Activated T-cell treated with anti-CD3 and anti-CD28 coated beads, Interleukin-2, amount 50 U/mL, for 72 hours (primary cell): ENCODE measurements around the gene JAM3. TPM values are rescaled to one million over a fixed set of nuclear protein-coding genes. Genes with fewer than 3 reads are reported as not detected.

Experiments used
- ATAC-seq, 2 donors: fragments of 150-1000 bp; cut with Tn5 transposase; replicated peaks in 1 of 2; 2 replicates each; pipeline ENCODE4 v1.10.0; 2021; ENCODE audit warnings: moderate library complexity in 2 of 2, mild to moderate bottlenecking in 1 of 2
- DNase-seq, 2 donors: peaks; one replicate each; pipeline ENCODE4 v3.0.0; 2021 to 2022; ENCODE audit warnings: mixed read lengths in 1 of 2
- H3K27ac Mint-ChIP-seq: one replicate; pipeline ENCODE4 v1.8.0; 2022; ENCODE audit warnings: mild to moderate bottlenecking, moderate library complexity, mixed read lengths
- H3K27me3 Mint-ChIP-seq: one replicate; pipeline ENCODE4 v1.8.0; 2022; ENCODE audit warnings: low read depth, mixed read lengths
- H3K36me3 Mint-ChIP-seq, 2 donors: one replicate each; pipeline ENCODE4 v1.8.0; 2022; ENCODE audit warnings: mixed read lengths in 2 of 2, mild to moderate bottlenecking in 1 of 2; ENCODE audit not compliant: insufficient read depth in 2 of 2
- H3K4me1 Mint-ChIP-seq: one replicate; pipeline ENCODE4 v1.8.0; 2022; ENCODE audit warnings: low read depth, mixed read lengths
- H3K4me3 Mint-ChIP-seq, 2 donors: one replicate each; pipeline ENCODE4 v1.8.0; 2022; ENCODE audit warnings: mild to moderate bottlenecking in 2 of 2, mixed read lengths in 2 of 2, moderate library complexity in 2 of 2
- H3K9me3 Mint-ChIP-seq, 2 donors: one replicate each; pipeline ENCODE4 v1.8.0; 2022; ENCODE audit warnings: mixed read lengths in 2 of 2
- total RNA-seq, 2 donors: library from RNA; stranded (reverse); gene quantifications; one replicate each; pipeline ENCODE4 v1.2.3, GENCODE V29; 2022

Gene JAM3
- 1 to 10 TPM; 7.8 to 8.5 TPM for total RNA-seq

GRCh38 chr11:134068829-134069425 lies at the start of gene JAM3:
Gene JAM3, plus strand, starts transcription at chr11:134069072. Its CDS starts 12 bp downstream, at chr11:134069084.
- Mint-ChIP-seq H3K27me3 (peaks cover 32% of the 10 kb centered on the region), H3K36me3 (peaks cover 2% of the 10 kb centered on the region in 2 donors), H3K4me1 (peaks cover 9% of the 10 kb centered on the region), H3K9me3 (no peaks in the 10 kb centered on the region), H3K4me3 (peak within 1 kb of the TSS; percentile 96 to 98), H3K27ac (peak within 1 kb of the TSS; percentile 3)
- ATAC-seq (peak; percentile 95 to 98), DNase-seq (peak; percentile 98)

GRCh38 chr11:134019500-134019899 lies 49.4 kb upstream of the JAM3 start:
- no peaks in the 10 kb centered on the region for H3K9me3 Mint-ChIP-seq
- peaks cover 4% of the 10 kb centered on the region for H3K4me1 Mint-ChIP-seq
- H3K4me3 Mint-ChIP-seq = no peak overlapping the region
- ATAC-seq = no peak
- peaks cover 20% of the 10 kb centered on the region for H3K27me3 Mint-ChIP-seq
- H3K27ac Mint-ChIP-seq = no peak overlapping the region
- H3K36me3 Mint-ChIP-seq = no peaks in the 10 kb centered on the region
- no peak for DNase-seq

DNA sequence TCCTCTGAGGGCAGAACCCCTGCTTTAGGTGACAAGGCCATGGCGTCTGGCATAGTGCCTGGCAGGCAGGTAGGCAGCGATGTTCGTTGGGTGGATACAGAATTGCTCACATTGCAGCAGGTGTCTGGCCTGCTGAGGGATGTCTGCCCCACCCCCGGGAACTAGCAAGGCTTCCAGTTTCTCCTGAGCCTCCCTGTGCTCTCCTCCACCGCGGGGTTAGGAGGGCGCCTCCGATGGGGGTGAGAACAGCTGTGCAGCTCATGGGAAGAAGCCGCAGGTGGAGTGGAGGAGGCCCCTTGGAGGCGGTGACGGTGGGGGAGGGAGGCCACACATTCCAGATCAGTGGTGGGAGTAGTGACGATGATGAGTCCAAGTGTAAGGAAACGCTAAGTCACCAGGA lies 48.3 kb upstream of the JAM3 start:
- ATAC-seq (no peak), DNase-seq (no peak)
- no peaks in the 10 kb centered on the region for H3K36me3 Mint-ChIP-seq
- no peak overlapping the region for H3K4me3 Mint-ChIP-seq
- no peaks in the 10 kb centered on the region for H3K9me3 Mint-ChIP-seq
- no peak overlapping the region for H3K27ac Mint-ChIP-seq
- H3K27me3 Mint-ChIP-seq = peaks cover 20% of the 10 kb centered on the region
- H3K4me1 Mint-ChIP-seq = peaks cover 11% of the 10 kb centered on the region

DNA sequence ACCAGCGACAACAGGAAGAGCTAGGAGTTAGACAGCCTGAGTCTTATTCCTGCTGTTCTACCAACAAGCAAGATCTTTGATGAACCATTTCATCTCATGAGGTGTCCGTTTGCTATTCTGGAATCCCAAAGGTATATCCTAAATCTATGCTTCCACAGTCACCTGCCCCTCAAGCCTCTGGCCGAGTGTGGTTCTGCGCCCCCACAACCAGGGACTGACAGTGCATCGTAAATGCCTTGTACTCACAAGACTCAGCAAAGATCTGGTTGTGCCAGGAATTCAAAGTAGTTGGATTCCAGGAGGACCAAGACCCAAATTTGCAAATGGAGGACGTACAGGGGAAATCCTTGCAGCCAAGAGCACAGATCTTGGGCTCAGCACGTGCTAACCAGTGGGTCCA lies 47.5 kb upstream of the JAM3 start:
- peaks cover 11% of the 10 kb centered on the region for H3K4me1 Mint-ChIP-seq
- no peak overlapping the region for H3K27ac Mint-ChIP-seq
- ATAC-seq (no peak), DNase-seq (no peak)
- no peaks in the 10 kb centered on the region for H3K36me3 Mint-ChIP-seq
- no peak overlapping the region for H3K4me3 Mint-ChIP-seq
- no peaks in the 10 kb centered on the region for H3K9me3 Mint-ChIP-seq
- H3K27me3 Mint-ChIP-seq = peaks cover 20% of the 10 kb centered on the region

DNA sequence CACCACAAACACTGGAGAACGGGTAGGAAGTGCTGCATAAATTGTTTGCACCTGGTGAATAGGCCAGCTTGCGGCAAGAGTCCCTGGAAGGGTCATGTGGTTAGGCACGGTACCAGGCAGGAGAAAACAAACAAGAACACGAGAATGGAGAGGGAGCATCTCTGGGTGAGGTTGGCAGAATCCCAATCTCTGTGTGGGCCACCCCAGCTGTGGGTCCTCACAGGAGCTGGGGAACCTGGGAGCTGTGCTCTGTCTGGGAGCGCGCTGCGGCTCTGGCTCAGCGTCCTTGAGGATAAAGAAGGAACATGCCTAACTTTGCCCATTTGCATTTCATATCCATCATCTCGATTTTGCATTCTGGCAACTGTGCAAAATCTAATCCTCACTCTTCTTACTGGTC lies 46.1 kb upstream of the JAM3 start:
- Mint-ChIP-seq H3K9me3 (no peaks in the 10 kb centered on the region), H3K27me3 (peaks cover 10% of the 10 kb centered on the region)

DNA sequence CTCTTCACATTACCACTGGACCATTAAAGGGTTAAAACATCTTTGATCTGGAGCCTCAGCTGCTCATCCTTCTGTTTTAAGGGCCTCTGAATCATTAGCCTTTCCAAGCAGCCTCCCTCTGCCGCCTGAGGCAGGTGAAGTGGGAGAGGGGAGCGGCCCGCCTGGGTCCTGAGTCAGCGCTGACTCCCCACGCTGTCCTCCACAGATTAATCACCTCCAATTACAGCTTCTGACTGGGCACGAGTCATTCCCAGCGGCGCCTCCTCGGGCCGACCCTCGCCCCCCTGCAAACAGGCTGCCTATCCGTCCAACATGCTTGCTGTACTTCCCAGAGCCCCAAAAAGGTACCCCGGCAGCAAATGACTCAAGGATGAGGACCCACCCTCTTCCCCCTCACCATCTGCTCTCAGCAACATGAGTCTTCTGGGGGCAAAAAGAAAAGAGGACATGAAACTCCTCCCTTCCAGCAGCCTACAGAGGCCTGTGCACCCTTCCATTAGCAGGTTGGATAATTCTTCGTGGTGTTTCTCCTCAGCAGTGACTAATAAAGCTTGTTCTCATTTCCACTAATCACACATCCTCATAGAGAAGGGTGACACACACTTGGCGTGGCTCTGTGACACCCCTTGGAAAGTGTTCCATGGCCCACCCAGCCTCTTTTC lies 44.3 kb upstream of the JAM3 start:
- no peaks in the 10 kb centered on the region for H3K27me3 Mint-ChIP-seq
- ATAC-seq (peak; percentile 80 to 88), DNase-seq (peak; percentile 48 to 49)
- no peaks in the 10 kb centered on the region for H3K9me3 Mint-ChIP-seq
- H3K36me3 Mint-ChIP-seq = no peaks in the 10 kb centered on the region
- H3K4me1 Mint-ChIP-seq = peaks cover 30% of the 10 kb centered on the region
- H3K27ac Mint-ChIP-seq = no peak overlapping the region
- no peak overlapping the region for H3K4me3 Mint-ChIP-seq

More for the DNA sequence above, 46.1 kb upstream of the JAM3 start:
- no peak for DNase-seq
- ATAC-seq = no peak
- Mint-ChIP-seq H3K36me3 (no peaks in the 10 kb centered on the region), H3K4me3 (no peak overlapping the region), H3K4me1 (peaks cover 21% of the 10 kb centered on the region), H3K27ac (no peak overlapping the region)

GRCh38 chr11:134025082-134025429 lies 43.8 kb upstream of the JAM3 start:
- DNase-seq (no peak), ATAC-seq (no peak)
- no peaks in the 10 kb centered on the region for H3K36me3 Mint-ChIP-seq
- H3K27me3 Mint-ChIP-seq = no peaks in the 10 kb centered on the region
- H3K27ac Mint-ChIP-seq = no peak overlapping the region
- peaks cover 30% of the 10 kb centered on the region for H3K4me1 Mint-ChIP-seq
- no peak overlapping the region for H3K4me3 Mint-ChIP-seq
- H3K9me3 Mint-ChIP-seq = no peaks in the 10 kb centered on the region

DNA sequence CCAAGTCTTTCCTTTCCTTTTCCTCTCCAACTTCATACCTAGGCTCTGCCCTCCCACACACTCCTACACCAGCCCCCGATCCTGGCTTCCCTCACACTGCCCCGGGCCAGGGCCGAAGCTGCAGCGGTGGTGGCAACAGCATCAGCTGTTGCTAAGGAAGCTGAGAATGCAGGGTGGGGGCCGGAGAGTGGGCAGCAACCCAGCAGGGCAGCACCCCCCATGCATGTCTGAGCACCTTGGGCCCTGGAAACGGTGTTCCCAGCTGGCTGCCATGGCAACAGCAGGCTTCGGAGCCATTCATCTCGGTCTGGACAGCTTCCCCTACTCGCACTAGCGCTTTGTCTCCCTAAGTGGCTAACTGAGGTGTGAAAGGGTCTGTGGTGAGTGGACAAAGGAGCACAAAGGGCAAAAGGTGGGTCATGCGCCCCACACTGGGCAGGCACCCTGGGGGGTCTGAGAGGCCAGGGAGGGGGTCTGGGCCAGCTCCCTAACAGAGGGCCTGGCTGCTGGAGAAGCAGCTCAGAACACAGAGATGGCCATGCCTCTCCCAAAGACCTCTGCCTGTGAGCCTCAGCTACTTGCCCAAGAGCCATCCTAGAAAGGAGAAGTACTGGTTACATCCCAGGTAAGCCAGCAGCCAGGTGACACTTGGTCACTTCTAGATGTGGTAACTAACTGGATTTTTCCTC lies 42.1 kb upstream of the JAM3 start:
- ATAC-seq (no peak), DNase-seq (no peak)
- H3K27me3 Mint-ChIP-seq = peaks cover 7% of the 10 kb centered on the region
- H3K9me3 Mint-ChIP-seq = no peaks in the 10 kb centered on the region
- H3K4me1 Mint-ChIP-seq = peaks cover 30% of the 10 kb centered on the region
- no peak overlapping the region for H3K4me3 Mint-ChIP-seq
- H3K36me3 Mint-ChIP-seq = no peaks in the 10 kb centered on the region
- no peak overlapping the region for H3K27ac Mint-ChIP-seq

GRCh38 chr11:134027671-134028070 lies 41.2 kb upstream of the JAM3 start:
- no peak overlapping the region for H3K27ac Mint-ChIP-seq
- ATAC-seq = peak in 1 of 2 donors; percentile 33
- peaks cover 39% of the 10 kb centered on the region for H3K4me1 Mint-ChIP-seq
- H3K4me3 Mint-ChIP-seq = no peak overlapping the region
- H3K36me3 Mint-ChIP-seq = no peaks in the 10 kb centered on the region
- DNase-seq = no peak
- peaks cover 14% of the 10 kb centered on the region for H3K27me3 Mint-ChIP-seq
- H3K9me3 Mint-ChIP-seq = no peaks in the 10 kb centered on the region

- Mint-ChIP-seq H3K4me3 (peak overlapping the region in 1 of 2 donors; percentile 9), H3K36me3 (no peaks in the 10 kb centered on the region), H3K27ac (no peak overlapping the region), H3K9me3 (no peaks in the 10 kb centered on the region), H3K4me1 (peaks cover 47% of the 10 kb centered on the region), H3K27me3 (peaks cover 14% of the 10 kb centered on the region)
- no peak for DNase-seq
- no peak for ATAC-seq
Measured at GRCh38 chr11:134028368-134028920, 40.4 kb upstream of the JAM3 start.

DNA sequence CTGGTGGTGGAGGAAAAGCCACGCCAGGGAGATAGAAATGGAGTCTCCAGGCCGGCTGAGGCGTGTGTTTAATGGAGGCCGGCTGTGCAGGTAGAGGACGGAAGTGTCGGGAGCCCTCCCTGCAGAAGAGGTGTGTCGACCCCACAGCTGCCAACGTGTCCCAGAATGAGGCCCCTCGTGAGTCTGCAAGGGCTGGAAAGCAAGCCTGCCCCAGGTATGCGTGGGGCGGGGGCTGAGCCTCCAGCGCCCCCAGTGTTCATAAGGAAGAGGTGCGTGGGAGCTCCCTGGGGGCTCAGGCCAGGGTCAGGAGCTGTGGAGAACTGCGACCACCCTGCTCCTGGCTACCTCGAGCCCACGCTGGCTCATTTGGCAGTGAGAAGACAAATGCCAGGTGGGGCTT lies 38.0 kb upstream of the JAM3 start:
- no peak for ATAC-seq
- peaks cover 60% of the 10 kb centered on the region for H3K4me1 Mint-ChIP-seq

DNA sequence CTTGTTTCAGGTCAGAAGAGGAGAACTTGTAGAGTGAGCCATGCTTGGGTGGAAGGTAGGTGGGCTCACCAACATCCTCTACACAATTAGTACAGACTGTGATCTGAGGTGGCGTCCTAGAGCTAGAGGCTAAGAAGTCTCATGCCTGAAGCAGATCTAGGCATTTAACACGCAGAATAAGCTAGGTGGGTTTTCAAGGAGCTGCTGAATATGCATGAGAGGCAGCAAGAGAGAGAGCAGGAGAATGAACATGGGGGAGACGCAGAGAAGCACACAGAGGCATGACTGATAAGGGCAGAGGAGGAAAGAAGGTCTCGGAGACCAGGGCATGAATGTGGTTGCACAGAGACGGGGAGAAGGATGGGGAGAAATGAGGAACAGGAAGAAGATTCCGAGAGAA lies 36.8 kb upstream of the JAM3 start:
- peak overlapping the region in 1 of 2 donors; percentile 53 for H3K4me3 Mint-ChIP-seq
- peaks cover 2% of the 10 kb centered on the region in 2 donors for H3K36me3 Mint-ChIP-seq
- no peak overlapping the region for H3K27ac Mint-ChIP-seq
- no peak for DNase-seq
- peaks cover 14% of the 10 kb centered on the region for H3K27me3 Mint-ChIP-seq
- H3K4me1 Mint-ChIP-seq = peaks cover 64% of the 10 kb centered on the region
- ATAC-seq = no peak
- H3K9me3 Mint-ChIP-seq = no peaks in the 10 kb centered on the region

More for the DNA sequence above, 38.0 kb upstream of the JAM3 start:
- no peaks in the 10 kb centered on the region for H3K9me3 Mint-ChIP-seq
- peaks cover 2% of the 10 kb centered on the region in 2 donors for H3K36me3 Mint-ChIP-seq
- no peak overlapping the region for H3K4me3 Mint-ChIP-seq
- no peak overlapping the region for H3K27ac Mint-ChIP-seq
- H3K27me3 Mint-ChIP-seq = peaks cover 14% of the 10 kb centered on the region
- no peak for DNase-seq

DNA sequence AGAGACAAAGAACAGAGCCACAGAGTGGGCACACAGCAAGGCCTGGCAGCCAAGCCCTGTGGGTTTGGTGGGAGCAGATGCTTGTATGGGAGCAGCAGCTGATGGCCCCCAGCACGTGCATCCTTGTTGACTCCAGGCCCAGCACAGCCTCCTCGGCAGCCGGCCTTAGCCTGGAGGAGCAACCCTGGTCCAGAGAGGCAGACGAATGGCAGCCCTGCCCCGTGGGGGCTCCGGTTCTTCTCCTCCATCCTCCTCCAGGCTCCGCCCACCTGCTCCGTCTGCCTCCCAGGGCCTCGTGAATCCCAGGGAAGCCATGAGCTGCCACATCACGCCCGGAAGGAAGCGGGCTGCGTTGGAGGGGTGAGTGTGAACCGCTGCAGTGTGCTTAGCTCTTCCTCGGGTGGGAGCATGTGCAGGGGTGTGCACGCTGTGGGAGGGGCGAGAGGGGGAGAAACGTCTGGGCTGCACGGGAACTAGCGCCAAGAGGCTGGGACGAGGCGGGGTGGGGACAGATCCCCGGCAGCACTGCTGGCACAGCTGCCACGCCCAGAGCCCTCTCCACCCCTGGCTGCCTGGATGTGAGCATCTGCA lies 36.3 kb upstream of the JAM3 start:
- peaks cover 2% of the 10 kb centered on the region in 2 donors for H3K36me3 Mint-ChIP-seq
- H3K27ac Mint-ChIP-seq = no peak overlapping the region

More for the DNA sequence above, 36.3 kb upstream of the JAM3 start:
- peaks cover 62% of the 10 kb centered on the region for H3K4me1 Mint-ChIP-seq
- no peak for ATAC-seq
- DNase-seq = no peak
- peaks cover 14% of the 10 kb centered on the region for H3K27me3 Mint-ChIP-seq
- H3K4me3 Mint-ChIP-seq = peak overlapping the region in 1 of 2 donors; percentile 53
- H3K9me3 Mint-ChIP-seq = no peaks in the 10 kb centered on the region
